HEK293T (cell line): ENCODE results near the gene IQCB1.
"Not testable (repeated sequence)": the region's sequence is repeated elsewhere in the genome, so short reads cannot be mapped to it uniquely, and the experiment has no call there.

Source experiments
- CTCF ChIA-PET: fragments of 350-600 bp; formaldehyde crosslinking; extraction: SDS; loops from one replicate; lab custom pipeline; 2021; ENCODE audit warnings: antibody characterized with exemption, inconsistent platforms; lab: Yijun Ruan, JAX
- POLR2A ChIA-PET: fragments of 350-600 bp; formaldehyde crosslinking; extraction: SDS; loops from one replicate; lab custom pipeline; 2020; ENCODE audit warnings: antibody characterized with exemption, inconsistent platforms; lab: Yijun Ruan, JAX
- DNase-seq: peaks from one replicate; pipeline ENCODE4 v3.0.0; 2012; ENCODE audit warnings: mixed read lengths; ENCODE audit errors: extremely low spot score
- ARNT ChIP-seq: fragments of 450-650 bp; IDR thresholded peaks from 2 replicates; pipeline ENCODE4 v1.6.1; 2017; ENCODE audit warnings: mild to moderate bottlenecking
- BHLHE40 ChIP-seq: fragments of 450-650 bp; IDR thresholded peaks from 2 replicates; pipeline ENCODE4 v1.6.1; 2016; ENCODE audit warnings: mild to moderate bottlenecking, moderate library complexity, borderline replicate concordance
- CTBP1 ChIP-seq: fragments of 450-650 bp; IDR thresholded peaks from 2 replicates; pipeline ENCODE4 v1.6.1; 2016; ENCODE audit warnings: borderline replicate concordance
- ELF4 ChIP-seq: fragments of 450-650 bp; IDR thresholded peaks from 2 replicates; pipeline ENCODE4 v1.6.1; 2017; ENCODE audit warnings: antibody characterized with exemption
- FOXA1 ChIP-seq: fragments of 450-650 bp; IDR thresholded peaks from 2 replicates; pipeline ENCODE4 v1.6.1; 2016; ENCODE audit warnings: mild to moderate bottlenecking
- FOXK2 ChIP-seq: fragments of 450-650 bp; IDR thresholded peaks from 2 replicates; pipeline ENCODE4 v1.6.1; 2016; ENCODE audit warnings: mild to moderate bottlenecking
- FOXM1 ChIP-seq: fragments of 450-650 bp; IDR thresholded peaks from 2 replicates; pipeline ENCODE4 v1.6.1; 2017; ENCODE audit warnings: mild to moderate bottlenecking, borderline replicate concordance
- HDGF ChIP-seq: fragments of 450-650 bp; IDR thresholded peaks from 2 replicates; pipeline ENCODE4 v1.6.1; 2017; ENCODE audit warnings: antibody characterized with exemption, borderline replicate concordance
- L3MBTL2 ChIP-seq: fragments of 450-650 bp; conservative IDR thresholded peaks from 2 replicates; pipeline ENCODE4 v1.6.1; 2016; ENCODE audit warnings: mild to moderate bottlenecking
- LEF1 ChIP-seq: fragments of 450-650 bp; IDR thresholded peaks from 2 replicates; pipeline ENCODE4 v1.6.1; 2017; ENCODE audit warnings: mild to moderate bottlenecking, borderline replicate concordance
- NFRKB ChIP-seq: fragments of 450-650 bp; IDR thresholded peaks from 2 replicates; pipeline ENCODE4 v1.6.1; 2016; ENCODE audit warnings: mild to moderate bottlenecking, moderate library complexity
- PKNOX1 ChIP-seq: fragments of 450-650 bp; IDR thresholded peaks from 2 replicates; pipeline ENCODE4 v1.6.1; 2016
- SP1 ChIP-seq: fragments of 450-650 bp; IDR thresholded peaks from 2 replicates; pipeline ENCODE4 v1.6.1; 2017
- SUZ12 ChIP-seq: fragments of 450-650 bp; IDR thresholded peaks from 2 replicates; pipeline ENCODE4 v1.6.1; 2016; ENCODE audit warnings: mild to moderate bottlenecking
- TARDBP ChIP-seq: fragments of 450-650 bp; IDR thresholded peaks from 2 replicates; pipeline ENCODE4 v1.6.1; 2016
- ZNF384 ChIP-seq: fragments of 450-650 bp; IDR thresholded peaks from 2 replicates; pipeline ENCODE4 v1.6.1; 2016

The IQCB1 gene

GRCh38 chr3:121834671-121835464, at the start of gene IQCB1, which contains the start of gene EAF2:
TSS of gene IQCB1 (minus strand) at chr3:121835060. CDS start at chr3:121828960, 6,100 bp downstream.
TSS of gene EAF2 (plus strand) at chr3:121835209. CDS start at chr3:121835286, 77 bp downstream.
- TF ChIP-seq L3MBTL2 (peak; percentile 98), ELF4 (peak; percentile 30; the same call in 1 of the 2 replicates), NFRKB (no peak), ARNT (no peak), TARDBP (no peak), FOXM1 (no peak)
- POLR2A ChIA-PET: interaction anchor here (0.6 to 1.0 kb wide), 2 partner anchors 12 to 41 kb away, joined by 3 to 4 read pairs; no protein-coding TSS in a partner anchor
- CTCF ChIA-PET: no interaction called here

GRCh38 chr3:121883507-121883906, 48.6 kb upstream of the IQCB1 start:
- TF ChIP-seq FOXM1 (no peak), ARNT (no peak), BHLHE40 (no peak), LEF1 (no peak), ZNF384 (no peak), NFRKB (no peak), TARDBP (no peak), FOXA1 (no peak), L3MBTL2 (no peak)
- peak; percentile 22 for DNase-seq
- POLR2A ChIA-PET: no interaction called here
- CTCF ChIA-PET: no interaction called here

More at GRCh38 chr3:121834671-121835464, at the start of gene IQCB1, which contains the start of gene EAF2:
- peak; percentile 99 for DNase-seq

GRCh38 chr3:121878411-121878810, 43.6 kb upstream of the IQCB1 start:
- ChIA-PET POLR2A (no interaction called here), CTCF (no interaction called here)
- no peak for DNase-seq
- no peak for TF ChIP-seq SP1

- ChIA-PET POLR2A (no interaction called here), CTCF (no interaction called here)
- no peak for DNase-seq
- TF ChIP-seq FOXA1: no peak
- TF ChIP-seq L3MBTL2: no peak
- no peak for TF ChIP-seq SUZ12
- TF ChIP-seq BHLHE40: no peak
- TF ChIP-seq FOXM1: no peak
- no peak for TF ChIP-seq LEF1
Measured at GRCh38 chr3:121871430-121871829, 36.6 kb upstream of the IQCB1 start.

- no peak for DNase-seq
- ChIA-PET POLR2A (no interaction called here), CTCF (interaction anchor here (0.5 kb wide), 1 partner anchor 126 kb away, joined by 3 read pairs; no protein-coding TSS in a partner anchor)
- TF ChIP-seq SP1 (no peak), TARDBP (no peak), FOXK2 (no peak), HDGF (no peak)
Measured at GRCh38 chr3:121870717-121871116, 35.9 kb upstream of the IQCB1 start.

- POLR2A ChIA-PET: no interaction called here
- CTCF ChIA-PET: no interaction called here
- no peak for DNase-seq
- TF ChIP-seq SP1: no peak
- no peak for TF ChIP-seq FOXA1
- no peak for TF ChIP-seq CTBP1
- no peak for TF ChIP-seq FOXK2
- no peak for TF ChIP-seq PKNOX1
- TF ChIP-seq ZNF384: no peak
- TF ChIP-seq SUZ12: no peak
- no peak for TF ChIP-seq LEF1
- TF ChIP-seq HDGF: no peak
- TF ChIP-seq NFRKB: no peak
- TF ChIP-seq ELF4: no peak
- no peak for TF ChIP-seq BHLHE40
- no peak for TF ChIP-seq L3MBTL2
- TF ChIP-seq ARNT: no peak
- no peak for TF ChIP-seq TARDBP
Measured at GRCh38 chr3:121869736-121870135, 34.9 kb upstream of the IQCB1 start.

GRCh38 chr3:121863801-121864200, 28.9 kb upstream of the IQCB1 start:
- ChIA-PET CTCF (no interaction called here), POLR2A (no interaction called here)
- TF ChIP-seq L3MBTL2: no peak
- TF ChIP-seq ELF4: no peak
- no peak for TF ChIP-seq SUZ12
- TF ChIP-seq PKNOX1: no peak
- TF ChIP-seq CTBP1: no peak
- TF ChIP-seq FOXM1: no peak
- TF ChIP-seq SP1: no peak
- TF ChIP-seq HDGF: no peak
- TF ChIP-seq FOXA1: no peak
- no peak for TF ChIP-seq ARNT
- no peak for TF ChIP-seq BHLHE40
- TF ChIP-seq TARDBP: no peak
- no peak for TF ChIP-seq FOXK2
- TF ChIP-seq ZNF384: no peak
- no peak for TF ChIP-seq LEF1
- TF ChIP-seq NFRKB: no peak
- no peak for DNase-seq

- DNase-seq, CTCF ChIA-PET, POLR2A ChIA-PET: not testable (repeated sequence)
Measured at GRCh38 chr3:121863247-121863646, 28.4 kb upstream of the IQCB1 start.

GRCh38 chr3:121857778-121858177, 22.9 kb upstream of the IQCB1 start:
- CTCF ChIA-PET, DNase-seq, POLR2A ChIA-PET: not testable (repeated sequence)
